CMK (cell line): ENCODE results near the gene TBC1D32.
"Not testable (repeated sequence)": the region's sequence is repeated elsewhere in the genome, so short reads cannot be mapped to it uniquely, and the experiment has no call there.

Experiments
- DNase-seq: peaks from one replicate; pipeline ENCODE4 v3.0.0-alpha.2; 2010; ENCODE audit warnings: low read depth

The TBC1D32 gene, protein sequence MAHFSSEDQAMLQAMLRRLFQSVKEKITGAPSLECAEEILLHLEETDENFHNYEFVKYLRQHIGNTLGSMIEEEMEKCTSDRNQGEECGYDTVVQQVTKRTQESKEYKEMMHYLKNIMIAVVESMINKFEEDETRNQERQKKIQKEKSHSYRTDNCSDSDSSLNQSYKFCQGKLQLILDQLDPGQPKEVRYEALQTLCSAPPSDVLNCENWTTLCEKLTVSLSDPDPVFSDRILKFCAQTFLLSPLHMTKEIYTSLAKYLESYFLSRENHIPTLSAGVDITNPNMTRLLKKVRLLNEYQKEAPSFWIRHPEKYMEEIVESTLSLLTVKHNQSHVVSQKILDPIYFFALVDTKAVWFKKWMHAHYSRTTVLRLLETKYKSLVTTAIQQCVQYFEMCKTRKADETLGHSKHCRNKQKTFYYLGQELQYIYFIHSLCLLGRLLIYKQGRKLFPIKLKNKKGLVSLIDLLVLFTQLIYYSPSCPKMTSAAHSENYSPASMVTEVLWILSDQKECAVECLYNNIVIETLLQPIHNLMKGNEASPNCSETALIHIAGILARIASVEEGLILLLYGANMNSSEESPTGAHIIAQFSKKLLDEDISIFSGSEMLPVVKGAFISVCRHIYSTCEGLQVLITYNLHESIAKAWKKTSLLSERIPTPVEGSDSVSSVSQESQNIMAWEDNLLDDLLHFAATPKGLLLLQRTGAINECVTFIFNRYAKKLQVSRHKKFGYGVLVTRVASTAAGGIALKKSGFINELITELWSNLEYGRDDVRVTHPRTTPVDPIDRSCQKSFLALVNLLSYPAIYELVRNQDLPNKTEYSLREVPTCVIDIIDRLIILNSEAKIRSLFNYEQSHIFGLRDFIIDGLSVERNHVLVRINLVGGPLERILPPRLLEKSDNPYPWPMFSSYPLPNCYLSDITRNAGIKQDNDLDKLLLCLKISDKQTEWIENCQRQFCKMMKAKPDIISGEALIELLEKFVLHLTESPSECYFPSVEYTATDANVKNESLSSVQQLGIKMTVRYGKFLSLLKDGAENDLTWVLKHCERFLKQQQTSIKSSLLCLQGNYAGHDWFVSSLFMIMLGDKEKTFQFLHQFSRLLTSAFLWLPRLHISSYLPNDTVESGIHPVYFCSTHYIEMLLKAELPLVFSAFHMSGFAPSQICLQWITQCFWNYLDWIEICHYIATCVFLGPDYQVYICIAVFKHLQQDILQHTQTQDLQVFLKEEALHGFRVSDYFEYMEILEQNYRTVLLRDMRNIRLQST

DNA sequence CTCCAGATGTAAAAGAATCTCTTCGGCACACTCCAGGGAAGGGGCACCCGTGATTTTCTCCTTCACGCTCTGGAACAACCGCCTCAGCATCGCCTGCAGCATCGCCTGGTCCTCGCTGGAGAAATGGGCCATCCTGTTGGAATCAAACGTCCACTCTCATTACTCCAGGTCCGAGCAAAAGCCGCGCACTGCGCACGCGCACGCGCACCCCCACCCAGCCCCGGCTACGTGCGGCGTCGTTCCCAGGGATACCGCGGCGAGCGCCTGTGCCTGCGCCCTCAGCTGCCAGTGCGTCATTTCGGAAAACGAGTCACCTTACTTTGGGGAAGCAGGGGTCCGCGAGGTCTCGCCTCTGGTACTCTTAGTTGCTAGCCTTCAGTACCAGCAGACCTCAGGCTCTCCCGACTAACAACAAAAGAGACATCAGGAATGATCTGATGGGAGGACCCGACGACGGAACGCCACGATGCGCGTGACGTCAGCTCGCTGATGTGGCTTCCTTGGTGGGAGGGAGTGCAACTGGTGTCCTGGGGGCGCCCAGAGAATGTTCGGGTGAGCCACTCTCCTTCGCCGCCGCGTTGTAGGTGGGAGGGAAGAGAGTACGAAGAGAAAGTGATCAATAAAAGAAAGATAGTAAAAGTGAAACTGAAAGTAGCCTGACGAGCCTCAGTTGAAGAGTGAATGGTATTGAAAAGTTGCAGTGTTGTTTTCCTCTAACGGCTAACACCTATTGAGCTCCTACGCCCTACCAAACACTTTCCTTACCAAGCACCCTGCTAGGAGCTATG is at the start of gene TBC1D32:
TSS of gene TBC1D32 (minus strand) at position 182 of the 788 bp plus-strand sequence. CDS start at position 132, 50 bp downstream.
- DNase-seq, result peak; percentile 72

DNA sequence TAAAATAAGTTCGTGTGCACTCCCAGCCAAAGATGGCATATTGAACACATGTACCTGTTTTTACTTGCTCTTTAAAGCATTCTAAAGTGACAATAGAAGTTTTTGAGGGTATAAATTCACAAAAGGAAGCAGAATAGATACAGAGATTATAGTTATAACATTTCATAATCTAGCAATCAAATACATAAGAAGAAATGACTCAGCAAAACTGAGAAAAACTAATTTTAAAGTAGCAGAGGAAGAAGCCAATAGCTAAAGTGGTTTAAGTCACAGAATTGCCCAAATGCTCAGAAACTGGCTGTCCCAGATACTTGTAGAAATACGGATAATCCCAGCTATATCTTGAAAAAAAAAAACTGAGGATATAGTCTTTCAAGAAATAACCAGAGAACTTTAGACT is 49.2 kb upstream of the TBC1D32 start:
- DNase-seq, result no peak

GRCh38 chr6:121382467-121383121 is 48.3 kb upstream of the TBC1D32 start:
- DNase-seq, result no peak

GRCh38 chr6:121376411-121376810 is 42.1 kb upstream of the TBC1D32 start:
- DNase-seq, result no peak

DNA sequence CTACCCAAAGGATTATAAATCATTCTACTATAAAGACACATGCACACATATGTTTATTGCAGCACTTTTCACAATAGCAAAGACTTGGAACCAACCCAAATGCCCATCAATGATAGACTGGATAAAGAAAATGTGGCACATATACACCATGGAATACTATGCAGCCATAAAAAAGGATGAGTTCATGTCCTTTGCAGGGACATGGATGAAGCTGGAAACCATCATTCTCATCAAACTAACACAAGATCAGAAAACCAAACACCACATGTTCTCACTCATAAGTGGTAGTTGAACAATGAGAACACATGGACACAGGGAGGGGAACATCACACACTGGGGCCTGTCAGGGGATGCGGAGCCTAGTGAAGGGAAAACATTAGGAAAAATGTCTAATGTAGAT is 39.9 kb upstream of the TBC1D32 start:
- DNase-seq, result not testable (repeated sequence)

DNA sequence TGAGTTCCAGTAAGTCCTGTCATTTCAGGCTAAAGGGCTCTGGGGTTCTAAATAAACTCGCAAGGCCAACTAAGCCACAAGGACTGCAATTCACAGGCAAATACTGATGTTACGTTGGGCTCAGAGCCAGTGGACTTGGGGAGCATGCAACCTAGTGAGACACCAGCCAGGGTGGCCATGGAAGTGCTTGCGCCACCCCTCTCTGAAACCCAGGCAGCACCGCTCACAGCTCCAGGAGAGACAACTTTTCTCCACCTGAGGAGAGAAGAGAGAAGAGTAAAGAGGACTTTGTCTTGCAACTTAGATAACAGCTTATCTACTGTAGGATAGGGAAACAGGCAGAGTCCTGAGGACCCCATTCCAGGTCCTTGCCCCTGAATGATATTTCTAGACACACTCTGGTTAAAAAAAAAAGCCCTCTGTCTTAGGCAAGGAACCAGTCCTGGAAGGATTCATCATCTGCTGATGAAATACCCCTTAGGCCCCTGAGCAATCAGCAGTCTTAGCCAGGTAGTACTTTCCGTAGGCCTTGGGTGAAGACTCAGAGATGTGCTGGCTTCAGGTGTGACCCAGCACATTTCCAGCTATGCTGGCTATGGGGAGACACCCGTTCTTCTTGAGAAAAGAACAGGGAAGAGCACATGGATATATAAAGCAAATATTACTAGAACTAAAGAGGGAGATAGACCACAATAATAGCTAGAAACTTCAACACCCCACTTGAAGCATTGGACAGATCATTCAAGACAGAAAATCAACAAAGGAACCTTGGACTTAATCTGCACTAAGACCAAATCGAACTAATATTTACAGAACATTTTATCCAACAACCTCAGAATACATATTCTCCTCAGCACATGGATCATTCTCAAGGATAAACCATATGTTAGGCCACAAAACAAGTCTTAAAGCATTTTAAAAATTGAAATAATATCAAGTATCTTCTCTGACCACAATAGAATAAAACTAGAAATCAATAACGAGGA is 31.5 kb upstream of the TBC1D32 start:
- DNase-seq, result no peak

- DNase-seq, result no peak
Measured at GRCh38 chr6:121356575-121356974, 22.3 kb upstream of the TBC1D32 start.

- DNase-seq, result no peak
Measured at GRCh38 chr6:121354764-121355163, 20.5 kb upstream of the TBC1D32 start.

DNA sequence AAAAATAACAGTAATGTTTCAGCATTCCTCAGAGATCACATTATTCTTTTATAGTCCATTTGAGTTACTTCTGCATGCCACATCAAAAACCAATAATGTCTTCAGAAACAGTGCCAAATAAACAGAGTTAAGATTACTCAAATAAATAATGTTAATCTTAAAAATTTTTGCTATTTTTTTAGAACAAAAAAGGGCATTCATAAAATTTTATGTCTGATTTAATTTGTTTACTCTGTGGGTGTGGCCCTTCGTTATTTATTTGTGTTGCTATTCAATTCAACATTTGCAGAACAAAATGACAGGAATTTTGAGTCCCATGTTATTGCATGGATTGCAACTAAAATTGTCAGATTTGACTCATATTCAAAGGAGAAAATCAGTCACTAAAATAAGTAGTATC is 18.7 kb upstream of the TBC1D32 start:
- no peak for DNase-seq

DNA sequence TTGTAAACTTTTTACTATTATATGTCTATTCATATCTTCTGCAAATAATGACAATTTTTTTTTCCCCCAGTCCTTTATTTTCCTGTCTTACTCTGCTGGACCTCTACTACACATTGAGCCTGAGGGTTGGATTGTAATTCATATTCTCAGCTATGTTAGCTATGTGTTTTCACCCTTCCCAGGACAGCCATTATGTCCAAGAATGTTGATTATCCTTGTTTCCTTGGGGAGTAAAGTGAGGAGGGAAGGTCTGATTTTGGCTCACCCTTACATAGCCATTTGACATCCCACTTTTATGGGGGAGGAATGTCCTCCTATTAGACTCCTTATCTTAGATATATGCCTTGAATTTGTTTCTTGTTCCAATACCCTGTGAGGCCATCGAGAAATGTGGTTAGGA is 17.6 kb upstream of the TBC1D32 start:
- no peak for DNase-seq

GRCh38 chr6:121349596-121349995 is 15.3 kb upstream of the TBC1D32 start:
- no peak for DNase-seq

- no peak for DNase-seq
Measured at GRCh38 chr6:121347484-121347883, 13.2 kb upstream of the TBC1D32 start.

DNA sequence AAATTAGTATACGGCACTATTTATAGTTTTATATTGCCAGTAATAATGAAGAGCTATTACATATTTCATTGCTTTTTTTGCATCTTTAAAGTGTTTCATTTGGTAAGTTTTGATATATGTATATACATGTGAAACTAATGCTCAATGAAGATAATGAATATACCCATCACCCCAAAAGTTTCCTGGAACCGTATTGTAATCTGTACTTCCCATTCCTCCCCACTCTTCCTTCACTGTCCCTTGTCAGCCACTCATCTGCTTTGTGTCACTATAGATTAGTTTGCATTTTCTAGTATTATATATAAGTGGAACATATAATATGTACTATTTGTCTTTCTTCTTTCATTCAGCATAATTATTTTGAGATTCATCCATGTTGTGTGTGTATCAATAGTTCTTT is 10.3 kb upstream of the TBC1D32 start:
- DNase-seq, result no peak

DNA sequence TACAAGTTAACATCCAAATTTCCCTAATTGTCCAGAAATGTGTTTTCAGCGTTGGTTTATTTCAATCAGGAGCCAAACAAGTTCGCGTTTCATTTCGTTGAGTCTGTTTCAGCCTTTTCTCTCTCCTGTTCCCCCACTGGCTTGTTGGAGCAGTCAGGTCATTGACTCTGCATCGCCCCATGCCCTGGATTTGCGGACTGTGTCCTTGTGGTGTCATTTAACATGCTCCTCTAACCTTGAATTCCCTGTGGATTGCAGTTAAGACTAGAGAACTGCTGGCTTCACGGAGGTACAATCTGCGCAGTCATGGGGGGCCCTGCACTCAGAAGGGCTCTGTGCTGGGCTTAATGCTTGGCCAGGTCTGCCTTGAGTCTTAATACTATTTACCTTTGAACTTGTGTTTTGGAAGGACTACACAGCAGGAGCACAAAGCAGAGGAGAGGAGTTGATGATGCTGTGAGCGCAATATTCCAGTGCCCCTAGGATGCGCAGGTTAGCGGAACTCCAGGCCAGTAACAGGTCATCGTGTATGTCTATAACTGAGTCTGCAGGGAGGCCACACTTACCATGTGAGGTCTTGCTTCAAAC is 5.5 kb upstream of the TBC1D32 start:
- DNase-seq, result no peak

DNA sequence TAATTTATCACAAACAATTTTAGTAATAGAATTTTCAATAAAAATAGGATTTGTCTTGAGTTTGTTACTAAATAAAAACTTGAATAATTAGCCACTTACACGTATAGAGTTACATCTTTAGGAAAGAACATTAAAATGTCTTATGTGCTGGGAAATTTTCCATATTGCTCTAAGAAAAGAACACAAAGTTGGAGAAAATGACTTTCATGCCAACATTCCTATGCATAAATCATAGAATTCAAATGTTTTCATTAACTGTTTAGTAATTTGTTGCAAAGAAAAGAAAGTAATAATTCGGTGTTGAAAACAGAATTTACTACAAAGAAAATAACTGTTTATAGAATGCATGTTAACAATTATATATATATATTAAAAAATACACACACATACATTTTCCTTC is 4.7 kb upstream of the TBC1D32 start:
- DNase-seq, result no peak

GRCh38 chr6:121338366-121338765 is 4.1 kb upstream of the TBC1D32 start:
- no peak for DNase-seq

DNA sequence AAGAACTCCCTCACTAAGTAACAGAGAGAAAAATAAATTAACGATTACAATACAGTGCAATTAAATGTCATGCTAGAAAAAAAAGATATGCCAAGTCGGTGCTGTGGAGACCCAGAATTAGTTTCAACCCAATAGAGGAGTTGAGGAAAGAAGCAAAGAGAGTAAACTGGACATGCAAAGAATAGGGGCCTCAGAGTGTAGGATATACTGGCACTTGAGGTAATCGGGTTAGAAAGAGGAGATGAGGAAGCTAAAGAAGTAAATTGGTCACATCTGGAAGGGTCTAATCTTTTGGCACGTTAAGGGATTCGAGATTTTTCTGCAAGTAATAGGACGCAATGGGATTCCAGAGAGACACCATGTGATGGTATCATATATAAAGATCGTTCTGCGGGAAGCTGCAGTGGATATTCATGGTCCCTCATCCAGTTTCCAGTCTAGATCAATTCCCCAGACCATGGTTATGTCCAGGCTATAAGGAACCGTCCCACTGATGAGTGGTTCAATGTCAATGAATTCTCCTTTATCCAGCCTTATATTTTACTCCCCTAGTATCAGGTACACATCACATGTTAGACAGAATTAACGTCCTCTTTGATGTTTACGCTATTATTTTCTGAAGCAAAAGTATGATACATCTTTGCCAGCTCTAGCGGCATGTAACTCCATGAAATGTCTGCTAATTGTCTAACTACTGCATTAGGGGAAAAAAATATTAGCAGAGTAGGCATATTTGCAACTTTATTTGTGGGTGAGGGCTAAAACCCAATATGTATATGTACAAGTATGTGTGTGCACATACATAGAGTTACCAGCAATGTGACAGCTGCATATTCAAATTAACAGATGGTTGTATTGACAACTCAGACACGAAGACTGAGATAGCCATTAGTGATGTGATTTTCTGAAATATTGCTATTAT is 1.1 kb upstream of the TBC1D32 start:
- DNase-seq, result no peak

DNA sequence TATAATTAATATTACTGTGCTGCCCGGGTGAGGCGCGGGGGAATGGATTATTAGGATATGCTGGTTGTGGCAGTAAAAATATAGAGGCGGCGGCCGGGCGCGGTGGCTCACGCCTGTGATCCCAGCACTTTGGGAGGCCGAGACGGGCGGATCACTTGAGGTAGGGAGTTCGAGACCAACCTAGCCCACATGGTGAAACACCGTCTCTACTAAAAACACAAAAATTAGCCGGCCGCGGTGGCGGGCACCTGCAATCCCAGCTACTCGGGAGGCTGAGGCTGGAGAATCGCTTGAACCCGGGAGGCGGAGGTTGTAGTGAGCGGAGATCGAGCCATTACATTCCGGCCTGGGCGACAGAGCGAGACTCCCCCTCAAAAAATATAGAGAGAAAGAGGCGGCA is 586 bp downstream of the TBC1D32 start:
- DNase-seq, result not testable (repeated sequence)
